NCI-H2196 treated with DMSO at 0.1 percent for 48 hours (cell line): Measurements from ENCODE around the gene KDM4D.
"Not testable (repeated sequence)": the region's sequence is repeated elsewhere in the genome, so short reads cannot be mapped to it uniquely, and the experiment has no call there.

Source experiments
- DNase-seq: peaks from one replicate; lab custom pipeline; 2025; ENCODE audit not compliant: unreplicated experiment; lab: John Stamatoyannopoulos, UW

KDM4D gene

DNA sequence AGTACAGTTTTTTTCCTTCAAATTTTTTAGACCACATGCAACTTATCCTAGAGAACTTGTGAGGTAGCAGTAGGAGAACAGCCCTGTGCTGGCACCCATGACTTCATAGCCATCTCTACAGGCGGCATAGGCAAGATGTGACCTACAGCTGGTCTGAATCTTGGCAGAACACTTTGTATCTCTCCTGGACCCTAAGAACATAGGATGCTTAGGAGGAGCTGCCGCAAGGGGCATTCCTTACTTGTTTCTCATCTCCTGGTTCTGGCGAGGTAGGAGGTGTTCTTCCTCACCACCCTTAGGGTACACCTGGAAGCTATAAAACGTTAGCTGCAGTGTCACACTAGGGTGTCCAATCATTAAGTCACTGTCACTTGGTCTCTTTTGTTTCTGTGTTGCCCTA is 16.5 kb upstream of the KDM4D start:
- DNase-seq: no peak

DNA sequence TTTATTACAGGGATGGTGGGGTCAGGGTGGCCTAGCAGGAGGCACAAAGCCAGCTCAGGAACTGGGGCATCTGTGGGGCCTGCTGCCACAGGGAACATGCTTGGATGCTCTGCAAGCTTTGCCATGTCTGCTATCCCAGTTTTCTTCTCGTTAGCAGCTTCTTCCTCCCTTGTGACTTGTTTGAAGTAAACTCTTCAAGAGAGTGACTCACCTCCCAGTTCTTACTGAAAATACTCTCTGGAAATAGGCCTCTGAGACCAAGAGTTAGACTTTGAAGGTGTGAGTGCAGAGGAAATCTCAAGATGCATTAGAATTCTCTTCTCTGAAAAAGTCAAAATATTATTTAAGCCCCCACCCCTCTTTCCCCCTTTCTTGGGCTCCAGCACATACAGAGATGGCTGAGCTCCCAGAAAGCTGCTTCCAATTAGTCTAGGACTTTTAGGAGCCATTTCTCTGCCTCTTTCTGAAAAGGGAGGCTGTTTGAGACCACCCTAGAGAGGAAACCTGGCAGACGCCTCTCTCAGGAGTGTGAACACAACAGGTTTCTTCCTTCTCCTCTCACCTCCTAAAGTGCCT is 15.3 kb upstream of the KDM4D start:
- no peak for DNase-seq

DNA sequence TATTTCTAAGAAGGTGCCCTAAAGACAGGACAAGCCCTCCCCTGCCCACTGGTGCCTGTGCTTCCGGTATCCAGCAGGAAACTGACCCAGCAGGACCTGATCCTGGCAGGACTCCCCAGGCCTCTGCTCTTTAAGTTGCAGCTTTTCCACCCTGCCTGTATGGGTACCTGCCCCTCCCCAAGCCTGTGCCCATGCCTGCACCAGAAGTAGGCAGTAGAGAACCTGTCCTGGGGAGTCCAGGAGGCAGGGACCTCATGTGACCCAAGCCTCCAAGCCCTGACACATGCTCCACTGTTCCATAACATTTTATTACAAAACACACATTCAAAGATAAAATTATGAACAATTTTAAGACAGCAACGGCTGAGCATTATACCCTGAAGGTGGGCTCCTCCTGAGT is 14.3 kb upstream of the KDM4D start:
- no peak for DNase-seq

DNA sequence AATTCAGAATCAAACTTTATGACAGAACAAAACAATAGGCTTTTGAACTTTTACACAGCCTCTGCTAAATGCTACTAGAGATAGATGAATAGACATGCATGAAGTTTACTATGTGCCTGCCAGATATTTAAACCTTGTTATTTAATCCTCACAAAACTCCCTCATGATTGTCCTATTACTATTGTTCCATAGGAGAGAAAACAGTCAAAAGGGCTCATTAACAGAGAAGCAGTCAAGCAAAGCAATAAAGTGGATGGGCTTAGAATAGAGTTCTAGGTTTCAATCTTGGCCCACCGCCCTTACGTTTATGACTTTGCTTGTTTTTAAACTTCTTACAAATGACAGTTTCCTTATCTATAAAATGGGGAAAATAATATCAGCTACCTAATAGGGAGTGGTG is 13.0 kb upstream of the KDM4D start:
- no peak for DNase-seq

DNA sequence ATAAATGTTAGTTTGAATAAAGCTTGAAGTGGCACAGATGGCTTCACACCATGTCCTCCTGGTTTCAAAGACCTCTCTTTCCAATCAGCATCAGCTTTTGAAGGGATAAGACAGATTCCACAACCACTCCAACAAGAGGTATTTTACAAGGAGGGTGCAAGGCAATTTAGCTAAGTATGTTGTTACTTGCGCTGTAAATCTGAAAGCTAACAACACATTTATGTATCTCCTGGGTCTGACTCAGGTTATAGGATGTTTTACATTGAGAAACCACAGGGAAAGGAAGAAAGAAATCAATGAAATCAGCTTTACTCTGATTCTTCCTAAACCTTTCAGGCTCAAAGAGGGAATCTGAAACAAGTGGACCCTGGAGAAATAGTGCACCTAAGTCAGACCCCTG is 12.3 kb upstream of the KDM4D start:
- DNase-seq: no peak

DNA sequence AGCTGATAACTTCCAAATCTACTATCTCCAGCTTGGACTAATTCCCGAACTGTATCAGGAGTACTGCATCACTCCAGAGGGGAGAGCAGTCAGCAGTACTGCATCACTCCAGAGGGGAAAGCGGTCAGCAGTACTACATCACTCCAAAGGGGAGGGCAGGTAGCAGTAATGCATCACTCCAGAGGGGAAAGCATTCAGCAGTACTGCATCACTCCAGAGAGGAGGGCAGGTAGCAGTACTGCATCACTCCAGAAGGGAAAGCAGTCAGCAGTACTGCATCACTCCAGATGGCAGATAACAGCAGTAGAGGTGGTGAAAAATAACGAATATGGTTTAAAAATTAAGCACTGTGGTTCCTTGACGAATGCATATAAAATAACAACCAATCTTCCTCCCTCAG is 8.6 kb upstream of the KDM4D start:
- no peak for DNase-seq

DNA sequence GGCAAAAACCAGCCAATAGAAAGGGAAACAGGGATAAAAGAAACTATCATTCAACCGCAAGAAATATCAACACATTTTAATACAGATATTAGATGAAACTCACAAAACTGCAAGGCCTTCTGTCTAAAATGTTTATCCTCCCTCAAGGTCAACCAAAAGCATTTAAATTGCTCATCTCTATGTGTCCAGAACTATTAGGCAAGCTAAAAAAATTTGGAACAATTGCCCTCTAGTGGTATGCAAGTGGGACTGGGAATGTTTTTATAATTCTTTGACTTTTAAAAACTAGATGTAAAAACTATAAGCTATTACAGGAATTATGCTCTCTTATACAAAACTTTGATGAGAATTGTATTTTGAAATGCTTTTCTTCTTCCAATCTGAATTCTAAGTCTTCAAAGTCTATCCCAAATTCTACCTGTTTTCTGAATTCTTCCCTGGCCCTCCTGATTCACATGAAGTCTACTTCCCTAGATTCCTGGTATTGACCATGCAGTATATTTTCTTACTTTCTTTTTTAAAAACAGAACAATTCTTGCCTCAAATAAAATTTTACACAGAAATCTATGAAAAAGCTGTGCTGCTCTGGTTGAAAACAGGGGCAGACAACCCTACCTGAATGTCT is 5.1 kb upstream of the KDM4D start:
- no peak for DNase-seq

DNA sequence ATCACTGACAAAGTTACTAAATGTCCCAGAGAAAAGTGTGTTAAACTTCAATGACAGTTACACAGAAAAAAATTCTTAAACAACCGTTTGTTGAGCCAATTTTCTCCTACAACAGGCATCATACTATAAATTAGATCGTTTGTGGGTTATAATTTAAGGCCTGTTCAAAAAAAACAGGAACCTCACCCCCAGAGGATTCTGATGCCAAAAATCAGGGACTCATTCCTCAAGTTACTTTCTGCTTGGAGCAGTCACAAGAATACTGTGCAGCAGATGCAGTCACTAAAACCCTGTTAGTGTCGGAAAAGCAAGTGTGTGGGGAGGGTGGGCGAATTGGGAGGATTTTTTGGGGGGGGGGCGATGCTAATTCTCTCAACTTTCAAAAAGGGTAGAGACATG is 810 bp upstream of the KDM4D start:
- DNase-seq: no peak

DNA sequence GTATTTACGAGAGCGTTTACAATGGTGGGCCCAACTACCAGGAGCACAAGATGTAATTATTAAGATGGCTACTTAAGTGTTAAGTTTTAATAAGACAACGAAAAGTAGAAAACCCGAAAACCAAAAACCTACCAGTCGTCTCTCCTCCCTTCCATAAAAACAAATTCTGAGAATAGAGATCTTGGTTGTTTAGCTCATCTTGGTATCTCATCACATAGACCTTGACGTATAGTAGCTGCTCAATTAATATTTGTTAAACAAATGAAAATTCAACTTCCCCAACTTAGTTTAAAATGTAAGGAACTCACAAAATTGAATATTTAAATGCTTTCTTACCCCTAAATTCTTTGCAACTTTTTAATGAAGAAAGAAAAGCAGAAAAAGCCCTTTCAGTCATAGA is 669 bp downstream of the KDM4D start:
- no peak for DNase-seq

DNA sequence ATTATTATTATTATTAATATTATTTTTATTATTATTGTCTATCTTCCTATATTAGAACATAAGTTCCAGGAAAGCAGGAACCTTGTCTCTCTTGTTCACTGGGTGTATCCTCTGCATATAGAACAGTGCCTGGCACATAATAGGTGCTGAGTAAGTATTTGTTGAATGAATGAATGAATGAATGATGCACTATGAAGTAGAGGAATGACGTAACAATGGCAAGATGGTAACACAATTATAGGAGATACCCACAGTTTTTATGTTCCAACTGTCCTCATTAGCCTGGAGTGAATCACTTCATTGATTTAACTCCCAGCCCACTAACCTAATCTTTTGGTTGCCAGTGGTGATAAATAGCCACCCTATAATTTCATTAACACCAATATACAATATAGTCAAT is 2.1 kb downstream of the KDM4D start:
- DNase-seq: no peak

DNA sequence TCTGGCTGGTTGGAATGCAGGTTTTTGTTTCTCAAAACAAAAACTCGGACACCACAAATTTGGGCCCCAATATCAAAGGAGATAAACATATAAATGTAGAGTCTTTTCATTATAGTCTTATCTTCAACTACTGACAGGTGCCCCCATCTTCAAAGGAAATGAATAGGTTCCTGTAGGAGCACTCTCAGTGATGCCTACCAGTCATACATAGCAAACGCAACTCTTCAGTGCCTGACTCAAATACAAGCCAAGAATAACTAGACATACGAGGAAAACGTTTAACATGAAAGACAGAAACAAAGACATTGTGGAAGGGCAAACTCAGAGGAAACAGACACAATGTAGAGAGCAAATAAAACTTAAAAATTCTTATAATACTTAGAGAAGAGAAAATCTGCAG is 13.9 kb downstream of the KDM4D start:
- DNase-seq: no peak

DNA sequence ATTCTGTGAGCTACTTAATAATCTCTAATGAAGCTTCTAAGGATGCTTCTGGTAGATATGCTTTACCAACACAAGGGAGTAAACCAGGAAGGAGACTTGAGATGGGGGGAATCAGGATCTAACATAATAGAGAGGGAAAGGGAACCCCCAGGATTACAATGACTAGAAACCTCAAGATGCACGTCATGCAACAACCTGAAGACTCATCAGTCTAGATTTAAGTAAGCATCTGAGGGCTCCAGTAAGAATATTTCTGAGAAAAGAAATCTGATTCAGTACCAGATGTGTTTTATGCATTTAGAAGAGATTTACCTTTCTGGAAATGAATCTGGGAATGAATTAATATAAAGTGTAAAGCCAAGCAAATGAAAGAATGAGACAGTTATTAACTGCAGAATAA is 15.2 kb downstream of the KDM4D start:
- no peak for DNase-seq

DNA sequence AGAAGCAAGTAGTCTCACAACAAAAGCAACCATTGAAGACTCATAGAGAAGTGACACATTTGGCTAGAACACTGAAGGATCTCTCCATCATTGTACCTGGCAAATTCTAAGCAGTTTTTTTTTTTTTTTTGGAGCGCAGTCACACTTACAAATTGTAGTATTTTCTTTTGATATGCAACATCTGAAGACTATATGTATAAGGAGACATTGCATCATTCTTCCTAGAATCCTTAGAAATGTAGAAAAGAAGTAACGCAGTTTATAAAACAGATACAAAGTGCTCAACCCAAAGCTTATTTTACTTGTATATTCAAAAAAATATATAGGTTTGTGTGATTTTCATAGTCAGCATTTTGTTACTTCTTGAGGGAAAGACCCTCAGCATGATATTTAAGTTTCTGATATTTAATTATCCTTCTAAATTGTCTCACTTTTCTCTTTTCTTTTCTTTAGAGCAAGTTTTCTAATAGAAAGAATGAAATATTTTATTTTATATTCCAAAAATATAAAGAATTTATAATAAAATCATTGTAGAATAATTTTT is 20.0 kb downstream of the KDM4D start:
- DNase-seq: no peak

DNA sequence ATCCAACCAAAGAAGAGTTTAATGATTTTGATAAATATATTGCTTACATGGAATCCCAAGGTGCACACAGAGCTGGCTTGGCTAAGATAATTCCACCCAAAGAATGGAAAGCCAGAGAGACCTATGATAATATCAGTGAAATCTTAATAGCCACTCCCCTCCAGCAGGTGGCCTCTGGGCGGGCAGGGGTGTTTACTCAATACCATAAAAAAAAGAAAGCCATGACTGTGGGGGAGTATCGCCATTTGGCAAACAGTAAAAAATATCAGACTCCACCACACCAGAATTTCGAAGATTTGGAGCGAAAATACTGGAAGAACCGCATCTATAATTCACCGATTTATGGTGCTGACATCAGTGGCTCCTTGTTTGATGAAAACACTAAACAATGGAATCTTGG is 23.9 kb downstream of the KDM4D start:
- DNase-seq: no peak

DNA sequence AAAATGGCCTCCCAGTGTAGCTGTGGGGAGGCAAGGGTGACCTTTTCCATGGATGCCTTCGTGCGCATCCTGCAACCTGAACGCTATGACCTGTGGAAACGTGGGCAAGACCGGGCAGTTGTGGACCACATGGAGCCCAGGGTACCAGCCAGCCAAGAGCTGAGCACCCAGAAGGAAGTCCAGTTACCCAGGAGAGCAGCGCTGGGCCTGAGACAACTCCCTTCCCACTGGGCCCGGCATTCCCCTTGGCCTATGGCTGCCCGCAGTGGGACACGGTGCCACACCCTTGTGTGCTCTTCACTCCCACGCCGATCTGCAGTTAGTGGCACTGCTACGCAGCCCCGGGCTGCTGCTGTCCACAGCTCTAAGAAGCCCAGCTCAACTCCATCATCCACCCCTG is 24.8 kb downstream of the KDM4D start:
- DNase-seq: no peak

DNA sequence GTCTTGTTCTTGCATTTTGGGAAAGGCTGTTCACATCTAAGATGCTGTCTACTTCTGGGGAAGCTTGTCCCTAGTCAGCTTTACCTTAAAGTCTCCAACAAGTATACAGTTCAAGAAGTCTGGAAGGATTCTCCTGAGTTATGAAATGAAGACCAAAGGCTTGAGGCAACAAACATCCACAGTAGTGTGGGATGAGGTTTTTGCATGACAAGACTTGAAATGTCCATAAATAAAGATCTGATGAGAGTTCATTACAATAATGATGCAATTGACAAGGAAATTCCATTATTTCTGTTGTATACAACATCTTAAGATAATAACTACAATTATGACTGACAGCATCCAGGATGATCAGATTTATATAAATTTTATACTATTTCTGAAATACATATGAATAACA is 30.2 kb downstream of the KDM4D start:
- no peak for DNase-seq

DNA sequence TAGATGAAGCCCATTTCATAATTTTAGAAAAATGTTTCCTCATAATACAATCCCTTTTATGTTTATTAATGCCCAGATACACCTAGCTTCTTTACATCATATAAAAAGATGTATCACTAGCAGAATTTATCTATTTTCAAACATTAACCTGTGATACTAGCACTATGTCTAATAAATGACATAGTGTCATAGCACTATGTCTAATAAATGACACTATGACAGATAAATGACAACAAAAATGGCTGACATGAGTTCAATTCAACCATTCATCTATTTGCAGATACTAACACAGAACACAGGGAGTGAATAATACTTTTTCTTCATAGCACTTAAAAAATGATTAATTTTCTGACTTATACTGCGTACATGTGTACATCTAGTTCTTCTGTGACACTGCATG is 32.1 kb downstream of the KDM4D start:
- DNase-seq: no peak

DNA sequence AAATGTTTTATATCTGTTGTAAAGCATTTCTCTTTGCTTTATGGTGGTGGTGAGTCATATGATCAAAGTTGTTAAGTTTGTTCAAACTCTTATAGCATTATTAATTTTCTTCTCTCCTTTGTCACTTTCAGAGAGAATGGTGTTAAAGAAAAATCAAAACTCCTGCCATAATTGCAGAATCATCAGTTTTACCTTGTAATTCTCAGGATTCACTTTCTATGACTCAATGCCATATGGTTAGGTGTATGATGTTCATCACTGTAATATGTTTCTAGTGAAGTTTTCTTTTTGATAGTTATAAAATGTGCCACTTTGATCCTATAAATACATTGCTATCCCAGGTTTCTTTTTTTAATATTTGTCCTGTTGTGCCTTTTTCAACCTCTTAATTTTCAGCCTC is 37.9 kb downstream of the KDM4D start:
- DNase-seq: no peak

DNA sequence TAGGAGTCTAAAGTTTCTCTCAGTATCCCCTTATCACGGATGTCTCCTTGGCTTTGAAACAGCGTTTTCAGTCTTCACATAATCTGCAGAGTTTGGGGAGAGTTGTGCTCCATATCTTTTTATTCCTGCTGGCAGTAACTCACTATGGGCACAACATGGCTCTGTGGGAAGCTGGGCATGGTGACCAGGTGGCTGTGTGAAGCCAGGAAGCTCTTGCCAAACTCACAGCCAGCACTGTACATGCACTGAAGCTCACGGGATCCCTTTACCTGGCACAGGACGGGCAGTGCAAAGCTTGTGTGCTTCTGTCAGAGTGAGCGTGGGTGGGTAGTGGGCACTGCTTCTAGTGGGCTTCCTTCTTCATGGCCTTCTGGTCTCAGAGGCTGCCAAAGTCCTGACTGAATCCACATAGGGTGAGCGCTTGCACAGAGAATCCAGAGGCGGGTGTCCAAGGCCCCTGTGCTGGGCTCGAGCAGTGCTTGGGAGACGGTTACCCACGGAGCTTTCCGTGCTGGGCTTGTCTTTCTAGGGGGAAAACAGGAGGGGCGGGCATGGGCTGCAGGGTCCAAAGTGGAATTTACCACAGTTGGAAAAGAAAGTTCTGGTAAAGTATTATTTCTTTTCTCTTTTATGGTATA is 40.8 kb downstream of the KDM4D start:
- DNase-seq: no peak

DNA sequence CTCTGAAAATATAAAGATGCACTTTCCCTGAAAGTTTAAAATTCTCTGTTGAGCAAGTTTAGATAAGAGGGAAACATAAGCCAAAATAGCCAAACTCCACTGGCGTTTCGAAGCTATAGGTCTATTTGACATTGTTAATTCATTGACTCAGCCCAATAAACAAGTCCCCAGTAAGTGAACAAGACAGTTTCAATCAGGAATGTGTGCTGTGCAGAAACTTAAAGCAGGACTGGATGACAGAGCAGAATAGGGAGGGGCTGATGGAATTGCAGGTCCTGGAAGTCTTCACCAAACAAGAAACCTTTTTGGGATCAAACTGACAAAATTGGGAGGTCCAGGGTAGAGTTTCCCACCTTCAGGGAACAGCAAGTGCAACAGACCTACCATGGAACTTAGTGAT is 42.6 kb downstream of the KDM4D start:
- DNase-seq: no peak

DNA sequence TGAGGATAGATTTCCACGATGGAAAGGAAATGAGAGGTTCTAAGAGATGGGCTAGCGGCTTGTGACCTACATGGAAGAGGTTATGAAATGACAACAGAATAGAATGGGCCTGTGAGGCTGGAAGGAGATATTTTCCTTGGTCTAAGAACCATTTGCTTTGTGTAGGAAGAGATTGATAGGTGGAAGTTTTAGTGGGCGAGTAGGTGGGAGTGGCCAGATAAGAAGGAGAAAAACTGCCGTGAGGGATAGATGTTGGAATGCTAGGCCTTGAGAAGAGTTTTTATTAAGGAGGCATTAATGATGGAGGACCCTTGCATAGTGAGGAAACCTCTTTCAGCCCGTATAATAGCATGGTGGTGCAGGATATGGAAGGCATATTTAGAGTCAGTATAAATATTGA is 48.0 kb downstream of the KDM4D start:
- not testable (repeated sequence) for DNase-seq

DNA sequence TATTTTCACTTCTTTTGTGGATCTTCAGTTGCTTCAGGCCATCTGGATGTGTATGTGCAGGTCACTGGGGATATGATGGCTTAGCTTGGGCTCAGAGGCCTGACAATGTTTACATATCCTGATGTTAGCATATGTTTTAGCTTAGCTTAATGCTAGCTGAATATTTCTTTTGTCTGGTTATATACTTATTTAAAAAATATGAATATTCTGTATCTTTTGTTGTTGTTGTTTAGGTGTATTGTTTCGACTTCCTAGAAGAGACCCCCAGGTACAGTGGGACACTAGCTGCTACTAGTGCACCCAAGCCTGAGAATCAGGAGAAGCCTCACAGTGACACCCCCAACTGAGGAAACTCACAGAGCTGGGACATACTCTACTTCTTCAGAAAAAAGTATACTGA is 51.4 kb downstream of the KDM4D start, which contains the start of gene KDM4E:
KDM4E (plus strand) TSS at position 301 of the 400 bp plus-strand sequence. CDS start 300 bp downstream, outside the sequence.
- DNase-seq: no peak

DNA sequence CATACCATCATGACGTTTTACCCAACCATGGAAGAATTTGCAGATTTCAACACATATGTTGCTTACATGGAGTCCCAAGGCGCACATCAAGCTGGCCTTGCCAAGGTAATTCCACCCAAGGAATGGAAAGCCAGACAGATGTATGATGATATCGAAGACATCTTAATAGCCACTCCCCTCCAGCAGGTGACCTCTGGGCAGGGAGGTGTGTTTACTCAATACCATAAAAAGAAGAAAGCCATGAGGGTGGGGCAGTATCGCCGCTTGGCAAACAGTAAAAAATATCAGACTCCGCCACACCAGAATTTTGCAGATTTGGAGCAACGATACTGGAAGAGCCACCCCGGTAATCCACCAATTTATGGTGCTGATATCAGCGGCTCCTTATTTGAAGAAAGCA is 52.1 kb downstream of the KDM4D start:
- not testable (repeated sequence) for DNase-seq
